GM20000 (cell line): ENCODE data around the gene ARF3.
A peak's percentile ranks its signal among the peaks of the same experiment; 100 is the strongest.

Experiments used
- DNase-seq: peaks from one replicate; pipeline ENCODE4 v3.0.0; 2012; ENCODE audit warnings: low spot score
- TF ChIP-seq, protein P1 (sequence below): IDR thresholded peaks from 2 replicates; pipeline ENCODE4 v1.5.1; 2012; ENCODE audit warnings: mild to moderate bottlenecking, control low read depth; ENCODE audit errors: extremely low read depth, missing control alignments

ARF3 gene

DNA sequence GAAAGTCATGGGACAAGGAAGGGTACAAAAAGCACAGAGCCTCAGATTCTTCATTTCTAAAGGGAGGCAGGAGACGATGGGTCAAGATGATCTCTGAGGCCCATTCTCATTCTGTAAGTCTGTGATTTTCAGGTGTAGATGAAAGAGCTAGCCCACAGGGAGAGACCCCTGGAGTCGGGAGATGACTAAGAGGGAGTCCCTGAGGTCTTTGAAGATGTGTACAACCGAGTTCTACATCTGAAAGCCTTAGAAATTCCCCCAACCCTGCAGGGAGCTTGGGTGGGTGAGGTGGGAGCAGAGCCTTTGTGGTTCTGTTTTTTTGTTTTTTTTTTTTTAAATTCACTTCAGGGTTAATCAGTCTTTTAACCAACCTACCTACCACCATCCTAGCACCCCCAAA, 11.2 kb upstream of the ARF3 start:
- DNase-seq, result peak; percentile 81
- TF ChIP-seq, protein P1, sequence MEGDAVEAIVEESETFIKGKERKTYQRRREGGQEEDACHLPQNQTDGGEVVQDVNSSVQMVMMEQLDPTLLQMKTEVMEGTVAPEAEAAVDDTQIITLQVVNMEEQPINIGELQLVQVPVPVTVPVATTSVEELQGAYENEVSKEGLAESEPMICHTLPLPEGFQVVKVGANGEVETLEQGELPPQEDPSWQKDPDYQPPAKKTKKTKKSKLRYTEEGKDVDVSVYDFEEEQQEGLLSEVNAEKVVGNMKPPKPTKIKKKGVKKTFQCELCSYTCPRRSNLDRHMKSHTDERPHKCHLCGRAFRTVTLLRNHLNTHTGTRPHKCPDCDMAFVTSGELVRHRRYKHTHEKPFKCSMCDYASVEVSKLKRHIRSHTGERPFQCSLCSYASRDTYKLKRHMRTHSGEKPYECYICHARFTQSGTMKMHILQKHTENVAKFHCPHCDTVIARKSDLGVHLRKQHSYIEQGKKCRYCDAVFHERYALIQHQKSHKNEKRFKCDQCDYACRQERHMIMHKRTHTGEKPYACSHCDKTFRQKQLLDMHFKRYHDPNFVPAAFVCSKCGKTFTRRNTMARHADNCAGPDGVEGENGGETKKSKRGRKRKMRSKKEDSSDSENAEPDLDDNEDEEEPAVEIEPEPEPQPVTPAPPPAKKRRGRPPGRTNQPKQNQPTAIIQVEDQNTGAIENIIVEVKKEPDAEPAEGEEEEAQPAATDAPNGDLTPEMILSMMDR, result no peak

DNA sequence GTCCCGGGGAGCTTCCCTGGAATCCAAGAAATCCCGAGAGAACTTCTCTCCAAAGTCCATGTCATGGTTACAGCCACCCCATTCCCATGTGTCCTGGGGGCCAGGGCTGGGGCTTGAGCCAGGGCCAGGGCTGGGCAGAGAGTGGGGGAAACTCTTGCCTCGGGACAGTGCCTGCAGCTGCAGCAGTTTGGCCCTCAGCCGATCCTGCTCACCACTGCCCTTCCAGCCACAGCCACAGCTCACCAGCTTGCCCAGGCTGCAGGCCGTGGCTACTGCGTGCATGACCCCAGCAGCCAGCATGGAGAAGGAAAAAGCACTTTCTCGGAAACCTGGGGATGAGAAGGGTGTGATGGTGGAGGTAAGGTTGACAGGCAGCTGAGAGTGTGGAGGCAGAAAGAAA, 10.7 kb upstream of the ARF3 start:
- no peak for DNase-seq
- TF ChIP-seq, protein P1, result no peak

DNA sequence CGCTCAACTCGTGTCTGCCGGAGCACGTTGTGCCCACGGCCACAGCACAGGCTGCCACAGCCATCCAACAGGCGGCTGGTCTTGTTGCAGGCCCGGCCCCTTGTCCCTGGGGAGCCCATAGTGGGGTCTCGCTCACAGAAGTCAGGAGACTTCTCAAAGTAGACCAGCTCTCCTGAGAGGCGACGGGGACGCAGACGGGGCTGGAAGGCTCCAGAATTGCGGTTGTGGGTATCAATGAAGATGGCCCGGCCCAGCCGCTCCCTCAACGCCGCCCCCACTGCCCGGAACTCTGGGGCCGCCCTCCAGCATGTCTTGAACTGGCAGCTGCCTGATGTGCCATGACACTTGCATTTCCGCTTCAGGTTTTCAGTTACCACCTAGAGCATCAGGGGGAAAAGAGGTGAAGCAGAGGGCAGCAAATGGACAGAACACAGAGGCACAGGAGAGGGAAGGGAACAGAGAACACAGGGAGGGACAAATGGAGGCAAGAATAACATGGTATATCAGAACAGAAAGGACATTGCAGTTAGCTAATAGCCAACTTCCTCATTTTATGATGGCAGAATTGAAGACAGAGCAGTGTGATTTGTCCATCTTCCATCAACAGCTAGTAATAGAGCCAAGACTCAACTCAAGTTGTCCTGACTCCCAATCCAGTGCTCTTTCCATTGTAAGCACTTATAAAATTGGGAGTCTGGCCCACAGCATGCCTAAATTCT, 9.0 kb upstream of the ARF3 start:
- TF ChIP-seq, protein P1, result no peak
- DNase-seq, result peak; percentile 39

DNA sequence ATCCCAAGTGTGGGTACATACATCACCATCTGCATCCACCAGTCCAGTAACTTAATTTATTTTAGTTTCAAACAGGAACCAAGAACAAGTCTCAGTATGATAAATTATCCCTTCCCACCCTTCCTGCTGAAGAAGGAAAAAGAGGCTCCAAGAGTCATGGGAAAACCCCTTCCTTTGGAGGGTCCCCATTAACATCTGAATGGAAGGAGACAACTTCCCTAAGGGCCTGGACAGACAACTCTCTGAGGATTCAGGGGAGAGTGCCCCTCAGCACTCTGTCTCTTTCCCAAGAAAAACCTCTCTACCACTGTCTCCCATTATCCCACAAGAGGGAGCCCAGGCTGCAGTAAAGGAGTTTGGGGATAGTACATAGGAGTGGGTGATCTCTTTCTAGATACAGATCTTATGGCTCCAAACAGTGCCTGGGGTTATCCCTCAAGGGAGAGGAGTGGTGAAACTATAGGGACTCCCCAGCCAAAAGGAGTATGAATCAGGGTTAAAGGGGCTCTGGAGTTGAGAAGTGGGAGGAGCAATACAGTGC, 8.1 kb upstream of the ARF3 start:
- DNase-seq, result peak; percentile 33
- TF ChIP-seq, protein P1, result no peak

DNA sequence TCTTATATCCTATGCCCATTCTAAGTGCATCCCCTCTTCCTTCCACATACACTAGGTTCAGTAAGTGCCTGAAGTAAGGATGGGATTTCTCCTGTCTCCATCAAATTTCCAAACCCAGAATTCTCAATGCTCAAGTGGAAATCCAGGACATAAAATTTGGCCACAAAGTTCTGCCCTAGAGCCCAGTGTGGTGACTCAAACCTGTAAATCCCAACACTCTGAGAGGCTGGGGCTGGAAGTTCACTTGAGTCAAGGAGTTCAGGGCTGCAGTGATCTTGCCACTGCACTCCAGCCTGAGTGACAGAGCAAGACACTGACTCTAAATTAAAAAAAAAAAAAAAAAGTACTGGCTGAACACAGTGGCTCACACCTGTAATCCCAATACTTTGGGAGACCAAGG, 4.5 kb upstream of the ARF3 start:
- TF ChIP-seq, protein P1, result no peak

DNA sequence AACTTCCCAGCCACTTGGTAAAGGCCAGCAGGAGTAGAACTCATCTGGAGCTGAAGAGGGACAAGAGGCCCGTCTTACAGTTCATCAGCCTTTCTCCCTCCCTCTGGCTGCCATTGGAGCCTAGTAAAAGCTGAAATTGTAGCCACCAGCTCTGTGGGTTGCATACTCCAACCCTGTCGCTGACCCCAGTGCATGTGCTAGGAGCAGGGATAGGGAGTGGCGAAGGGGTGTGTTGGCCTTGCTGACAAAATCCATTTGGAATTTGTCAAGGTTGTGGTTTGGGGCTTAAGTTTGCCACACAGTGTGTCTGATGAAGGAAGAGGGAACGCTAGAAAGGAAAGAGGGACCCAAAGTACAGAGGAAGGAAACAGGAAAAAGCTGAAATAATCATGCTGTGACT, 4.0 kb upstream of the ARF3 start:
- TF ChIP-seq, protein P1, result no peak
- DNase-seq, result no peak

More for the DNA sequence above, 4.5 kb upstream of the ARF3 start:
- DNase-seq, result no peak

DNA sequence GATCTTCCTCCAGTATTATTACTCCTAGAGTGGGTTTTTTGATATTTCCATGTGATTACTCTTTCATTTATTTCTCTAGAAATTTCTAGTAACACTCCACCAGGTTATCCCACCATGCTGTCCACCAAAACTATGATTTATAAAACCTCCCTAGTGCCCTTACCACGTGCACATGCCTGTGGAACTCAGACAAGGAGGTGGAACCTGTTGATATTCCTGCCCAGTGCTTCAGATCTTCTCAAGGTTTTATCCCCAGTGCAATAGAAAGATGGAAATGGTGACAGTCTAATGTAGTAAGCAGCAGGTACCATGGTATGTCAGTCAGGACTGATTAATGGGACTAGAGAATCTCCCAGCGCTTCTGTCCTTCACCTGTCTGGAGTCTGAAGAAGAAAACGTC, 3.5 kb upstream of the ARF3 start:
- TF ChIP-seq, protein P1, result no peak
- DNase-seq, result no peak
